A204.1 (cell line): ENCODE results near the gene NKTR.

Source experiments
- FAIRE-seq: peaks from 2 replicates; lab custom pipeline; 2012; peaks lifted over from hg19 to GRCh38; lab: Jason Lieb, UNC

NKTR gene

DNA sequence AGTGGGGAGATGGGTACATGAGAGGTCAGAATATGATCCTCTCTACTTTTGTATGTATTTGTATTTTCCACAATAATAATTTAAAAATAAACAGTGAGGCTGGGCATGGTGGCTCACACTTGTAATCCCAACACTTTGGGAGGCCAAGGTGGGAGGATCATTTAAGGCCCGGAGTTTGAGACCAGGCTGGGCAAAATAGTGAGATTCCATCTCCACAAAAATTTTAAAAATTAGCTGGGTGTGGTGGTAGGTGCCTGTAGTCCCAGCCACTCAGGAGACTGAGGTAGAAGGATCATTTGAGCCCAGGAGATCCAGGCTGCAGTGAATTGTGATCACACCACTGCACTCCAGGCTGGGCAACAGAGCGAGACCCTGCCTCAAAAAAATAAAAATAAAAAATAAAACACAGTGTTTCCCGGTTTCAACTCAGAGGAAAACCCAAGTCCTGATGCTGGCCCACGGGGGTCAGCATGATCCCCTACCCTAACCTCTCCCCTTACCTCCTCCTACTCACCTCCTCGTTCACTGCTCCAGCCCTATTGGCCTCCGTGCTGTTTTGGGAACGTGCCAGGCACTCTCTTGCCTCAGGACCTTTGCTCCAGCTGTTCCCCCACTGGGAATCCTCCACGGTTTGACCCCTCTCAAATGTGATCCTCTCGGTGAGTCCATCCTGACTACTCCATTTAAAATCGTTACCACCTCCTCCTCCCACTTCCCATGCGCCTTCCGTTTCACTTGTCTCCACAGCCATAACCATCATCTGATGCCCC is 82.0 kb downstream of the NKTR start:
- no peak for FAIRE-seq

DNA sequence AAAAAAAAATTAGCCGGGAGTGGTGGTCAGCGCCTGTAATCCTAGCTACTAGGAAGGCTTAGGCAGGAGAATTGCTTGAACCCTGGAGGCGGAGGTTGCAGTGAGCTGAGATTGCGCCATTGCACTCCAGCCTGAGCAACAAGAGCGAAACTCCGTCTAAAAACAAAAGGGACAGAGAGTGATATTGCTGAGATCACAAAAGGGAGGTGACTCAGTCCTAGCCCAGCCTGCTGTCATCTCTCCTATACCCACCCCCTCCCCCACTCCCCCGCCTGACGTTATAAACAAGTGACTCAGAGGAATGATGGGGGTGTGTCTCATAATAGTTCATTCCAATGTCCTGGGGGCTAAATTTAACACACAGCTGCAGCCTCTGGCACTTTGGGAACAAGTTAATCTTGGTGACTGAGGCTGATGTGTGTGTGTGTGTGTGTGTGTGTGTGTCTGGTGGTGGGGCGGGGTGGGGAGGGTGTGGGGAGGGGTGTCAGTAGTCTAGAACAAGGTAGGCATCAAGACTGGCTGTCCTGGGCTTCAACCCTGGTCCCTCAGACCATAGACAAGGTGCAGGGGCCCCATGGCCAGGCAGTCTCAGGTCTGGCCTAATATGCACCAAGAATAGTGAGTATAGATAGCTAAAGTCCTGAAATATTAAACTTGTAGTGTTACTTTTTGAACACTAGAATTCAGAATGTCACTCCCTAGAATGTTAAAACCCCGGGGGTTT is 83.6 kb downstream of the NKTR start:
- no peak for FAIRE-seq

DNA sequence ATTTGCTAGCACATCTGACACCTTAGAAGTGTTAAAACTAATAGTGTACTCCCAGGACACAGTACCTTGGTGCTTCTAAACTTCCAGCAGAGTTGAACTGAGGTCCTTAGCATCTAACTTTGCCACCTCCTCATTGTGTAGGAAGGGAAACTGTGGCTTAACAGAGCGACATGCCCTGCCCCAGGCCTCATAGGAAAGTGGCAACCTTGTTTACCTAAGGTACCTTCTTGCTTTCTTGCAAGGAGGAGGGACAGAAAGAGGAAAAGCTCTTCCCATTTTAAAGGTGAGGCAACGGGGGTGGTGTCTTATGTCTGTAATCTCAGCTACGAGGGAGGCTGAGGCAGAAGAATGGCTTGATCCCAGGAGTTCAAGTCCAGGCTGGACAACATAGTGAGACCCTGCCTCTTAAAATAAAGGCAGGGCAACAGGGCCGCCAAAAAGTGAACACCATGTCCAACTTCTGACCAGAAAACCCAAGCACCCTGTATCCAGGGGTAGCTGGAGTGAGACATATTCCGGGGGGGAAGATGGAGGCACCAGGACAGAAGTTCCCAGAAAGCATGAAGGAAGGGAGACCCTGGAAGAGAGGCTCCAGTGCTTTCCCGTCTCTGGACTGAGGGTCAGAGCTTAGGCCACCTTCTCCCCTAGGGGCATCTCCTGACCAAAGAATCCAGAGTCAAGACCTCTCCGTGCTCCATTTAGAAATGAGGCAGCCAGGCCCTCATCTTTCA is 84.3 kb downstream of the NKTR start:
- no peak for FAIRE-seq

DNA sequence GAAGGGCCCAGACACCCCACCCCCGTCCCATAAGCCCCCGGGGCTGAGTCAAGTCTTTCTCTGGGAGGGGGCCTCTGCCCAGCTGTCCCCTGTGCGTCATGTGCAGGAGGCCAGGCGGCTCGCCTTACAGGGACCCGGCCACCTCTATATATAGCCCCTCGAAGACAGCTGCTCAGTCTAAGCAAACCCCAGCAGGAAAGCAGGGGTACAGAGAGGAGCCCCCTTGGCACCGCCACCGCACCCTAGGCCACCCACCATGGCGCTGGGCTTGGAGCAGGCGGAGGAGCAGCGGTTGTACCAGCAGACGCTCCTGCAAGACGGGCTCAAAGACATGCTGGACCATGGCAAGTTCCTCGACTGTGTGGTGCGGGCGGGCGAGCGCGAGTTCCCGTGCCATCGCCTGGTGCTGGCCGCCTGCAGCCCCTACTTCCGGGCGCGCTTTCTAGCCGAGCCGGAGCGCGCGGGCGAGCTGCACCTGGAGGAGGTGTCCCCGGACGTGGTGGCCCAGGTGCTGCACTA is 84.9 kb downstream of the NKTR start, which contains the start of gene KLHL40:
TSS of gene KLHL40 (plus strand) at position 175 of the 519 bp plus-strand sequence. CDS start at position 257, 82 bp downstream.
- no peak for FAIRE-seq

DNA sequence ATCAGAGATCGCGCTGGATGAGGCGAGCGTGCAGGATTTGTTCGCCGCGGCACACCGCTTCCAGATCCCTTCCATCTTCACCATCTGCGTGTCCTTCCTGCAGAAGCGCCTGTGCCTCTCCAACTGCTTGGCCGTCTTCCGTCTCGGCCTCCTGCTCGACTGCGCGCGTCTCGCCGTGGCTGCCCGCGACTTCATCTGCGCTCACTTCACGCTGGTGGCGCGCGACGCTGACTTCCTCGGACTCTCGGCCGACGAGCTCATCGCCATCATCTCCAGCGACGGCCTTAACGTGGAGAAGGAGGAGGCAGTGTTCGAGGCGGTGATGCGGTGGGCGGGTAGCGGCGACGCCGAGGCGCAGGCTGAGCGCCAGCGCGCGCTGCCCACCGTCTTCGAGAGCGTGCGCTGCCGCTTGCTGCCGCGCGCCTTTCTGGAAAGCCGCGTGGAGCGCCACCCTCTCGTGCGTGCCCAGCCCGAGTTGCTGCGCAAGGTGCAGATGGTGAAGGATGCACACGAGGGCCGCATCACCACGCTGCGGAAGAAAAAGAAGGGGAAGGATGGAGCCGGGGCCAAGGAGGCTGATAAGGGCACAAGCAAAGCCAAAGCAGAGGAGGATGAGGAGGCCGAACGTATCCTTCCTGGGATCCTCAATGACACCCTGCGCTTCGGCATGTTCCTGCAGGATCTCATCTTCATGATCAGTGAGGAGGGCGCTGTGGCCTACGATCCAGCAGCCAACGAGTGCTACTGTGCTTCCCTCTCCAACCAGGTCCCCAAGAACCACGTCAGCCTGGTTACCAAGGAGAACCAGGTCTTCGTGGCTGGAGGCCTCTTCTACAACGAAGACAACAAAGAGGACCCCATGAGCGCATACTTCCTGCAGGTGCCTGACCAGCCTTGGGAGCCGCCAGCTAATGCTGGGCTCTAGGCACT is 85.7 kb downstream of the NKTR start:
- no peak for FAIRE-seq

DNA sequence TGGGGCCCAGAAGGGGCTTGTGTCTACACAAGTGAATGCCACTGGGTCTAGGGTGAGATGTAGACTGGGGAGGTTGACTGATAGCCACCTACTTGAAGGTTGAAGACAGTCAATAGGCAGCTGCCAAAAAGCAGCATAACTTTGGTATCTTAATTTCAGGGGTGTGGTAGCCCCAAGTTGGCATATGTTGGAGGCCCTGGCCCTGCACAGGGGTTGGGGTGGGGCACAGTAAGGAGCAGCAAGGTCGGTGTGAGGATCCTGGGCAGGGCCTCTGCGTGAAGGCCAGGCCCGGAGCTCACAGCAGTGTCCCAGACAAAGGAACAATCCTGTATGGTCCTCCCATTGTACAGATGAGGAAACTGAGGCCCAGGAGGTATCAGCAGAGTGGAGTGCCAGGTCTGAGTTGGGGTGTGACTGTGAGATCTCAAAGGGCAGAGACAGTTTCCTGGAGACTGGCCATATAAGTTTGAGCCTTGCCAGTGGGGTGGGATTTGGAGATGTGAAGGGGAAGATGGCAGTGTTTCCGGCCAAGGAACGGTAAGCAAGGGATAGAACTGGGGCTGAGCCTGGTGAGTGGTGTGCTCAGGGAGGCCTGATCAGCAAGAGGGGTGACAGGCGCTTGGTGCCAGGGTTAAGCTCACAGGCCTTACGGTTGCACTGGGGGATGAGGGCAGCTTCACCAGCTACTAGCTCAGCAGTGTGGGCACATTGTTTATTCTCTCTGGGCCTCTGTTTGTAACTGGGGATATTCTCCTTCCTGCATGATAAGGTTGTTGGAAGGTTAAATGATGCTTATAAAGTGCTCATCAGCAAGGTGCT is 86.6 kb downstream of the NKTR start:
- FAIRE-seq, result no peak

DNA sequence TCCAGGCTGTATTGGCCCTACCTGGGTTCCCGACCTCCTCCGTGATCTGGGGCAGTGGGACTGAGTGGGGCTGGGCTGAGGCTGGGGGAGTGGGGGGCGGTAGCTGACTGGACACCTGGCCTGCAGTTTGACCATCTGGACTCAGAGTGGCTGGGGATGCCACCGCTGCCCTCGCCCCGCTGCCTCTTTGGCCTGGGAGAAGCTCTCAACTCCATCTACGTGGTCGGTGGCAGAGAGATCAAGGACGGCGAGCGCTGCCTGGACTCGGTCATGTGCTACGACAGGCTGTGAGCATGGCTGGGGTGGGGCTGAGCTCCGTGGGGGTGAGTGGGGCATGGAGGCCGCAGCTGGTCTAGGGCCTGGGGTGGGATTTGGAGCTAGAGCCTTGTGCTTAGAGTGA is 87.5 kb downstream of the NKTR start:
- no peak for FAIRE-seq

DNA sequence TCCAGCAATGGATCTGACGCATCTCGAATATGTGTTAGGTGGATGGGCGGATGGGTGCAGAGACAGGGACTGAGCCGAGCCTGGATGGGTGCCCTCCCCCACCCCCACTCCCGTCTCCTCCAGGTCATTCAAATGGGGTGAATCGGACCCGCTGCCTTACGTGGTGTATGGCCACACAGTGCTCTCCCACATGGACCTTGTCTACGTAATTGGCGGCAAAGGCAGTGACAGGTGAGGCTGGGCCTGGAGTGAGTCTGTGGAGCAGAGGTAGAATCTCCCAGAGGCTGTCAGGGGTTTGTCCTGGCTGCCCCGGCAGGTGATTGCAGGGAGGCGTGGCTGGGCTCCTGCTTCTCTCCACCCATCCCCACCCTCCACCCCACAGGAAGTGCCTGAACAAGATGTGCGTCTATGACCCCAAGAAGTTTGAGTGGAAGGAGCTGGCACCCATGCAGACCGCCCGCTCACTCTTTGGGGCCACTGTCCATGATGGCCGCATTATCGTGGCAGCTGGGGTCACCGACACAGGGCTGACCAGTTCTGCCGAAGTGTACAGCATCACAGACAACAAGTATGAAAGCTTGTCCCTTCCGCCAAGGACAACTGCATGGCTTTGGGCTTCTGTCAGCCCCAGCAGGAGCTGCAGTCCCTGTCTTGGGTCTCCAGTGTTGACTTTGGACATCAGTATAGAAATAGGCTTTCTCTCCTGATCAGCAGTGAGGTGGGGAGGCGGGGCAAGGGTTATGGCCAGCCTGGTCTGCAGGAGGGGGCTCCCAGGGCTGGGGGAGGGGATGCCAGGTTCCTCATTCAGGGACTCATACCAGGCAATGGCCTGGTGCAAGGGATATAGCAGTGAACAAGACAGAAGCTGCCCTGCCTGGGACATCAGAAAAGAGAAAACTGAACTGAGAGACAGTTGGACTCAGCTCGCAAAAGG is 88.3 kb downstream of the NKTR start:
- FAIRE-seq, result no peak

DNA sequence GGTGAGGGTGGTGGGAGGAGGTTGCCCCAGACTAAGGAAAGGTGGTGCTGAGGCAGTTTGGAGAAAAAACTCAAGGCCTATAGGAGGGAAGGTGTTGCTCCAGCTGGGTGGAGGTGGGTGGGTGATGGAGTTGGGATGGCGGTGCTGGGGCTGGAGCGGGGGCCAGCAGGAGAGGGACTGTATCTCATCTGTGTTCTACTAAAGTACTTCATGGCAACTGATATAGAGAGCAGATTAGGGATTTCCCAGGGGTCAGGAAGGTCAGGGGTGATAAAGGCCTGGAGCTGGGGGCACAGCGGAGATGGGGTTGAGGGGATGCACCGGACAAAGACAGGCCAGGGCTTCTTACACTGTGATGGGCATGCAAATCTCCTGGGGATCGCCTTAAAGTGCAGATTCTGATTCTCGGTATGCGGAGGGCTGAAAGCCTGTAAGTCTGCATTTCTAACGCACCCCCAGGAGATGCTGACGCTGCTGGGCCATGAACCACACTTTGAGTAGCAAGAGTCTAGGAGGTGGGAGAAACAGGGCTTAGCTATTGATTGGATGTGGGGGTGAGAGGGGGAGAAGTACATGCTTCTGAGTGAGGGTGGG is 89.0 kb downstream of the NKTR start:
- no peak for FAIRE-seq

DNA sequence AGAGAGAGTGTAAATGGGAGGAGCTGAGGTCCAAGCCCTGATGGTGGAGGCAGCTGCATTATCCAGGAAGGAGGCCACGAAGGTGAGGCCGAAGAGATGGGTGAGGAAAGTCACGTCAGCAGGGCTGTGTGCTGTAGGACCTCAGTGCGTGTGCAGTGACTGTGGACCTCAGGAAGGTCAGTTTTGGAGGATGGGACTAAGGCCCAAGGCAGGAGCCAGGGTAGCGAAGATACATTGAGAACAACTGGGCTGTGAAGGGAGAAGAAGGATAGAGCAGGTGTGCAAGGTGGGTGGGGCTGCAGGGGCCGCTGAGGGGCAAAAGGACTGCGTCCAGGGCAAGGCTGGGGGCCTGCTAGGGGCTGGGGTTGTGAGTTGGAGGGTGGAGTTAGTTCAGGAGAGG is 89.7 kb downstream of the NKTR start:
- no peak for FAIRE-seq

DNA sequence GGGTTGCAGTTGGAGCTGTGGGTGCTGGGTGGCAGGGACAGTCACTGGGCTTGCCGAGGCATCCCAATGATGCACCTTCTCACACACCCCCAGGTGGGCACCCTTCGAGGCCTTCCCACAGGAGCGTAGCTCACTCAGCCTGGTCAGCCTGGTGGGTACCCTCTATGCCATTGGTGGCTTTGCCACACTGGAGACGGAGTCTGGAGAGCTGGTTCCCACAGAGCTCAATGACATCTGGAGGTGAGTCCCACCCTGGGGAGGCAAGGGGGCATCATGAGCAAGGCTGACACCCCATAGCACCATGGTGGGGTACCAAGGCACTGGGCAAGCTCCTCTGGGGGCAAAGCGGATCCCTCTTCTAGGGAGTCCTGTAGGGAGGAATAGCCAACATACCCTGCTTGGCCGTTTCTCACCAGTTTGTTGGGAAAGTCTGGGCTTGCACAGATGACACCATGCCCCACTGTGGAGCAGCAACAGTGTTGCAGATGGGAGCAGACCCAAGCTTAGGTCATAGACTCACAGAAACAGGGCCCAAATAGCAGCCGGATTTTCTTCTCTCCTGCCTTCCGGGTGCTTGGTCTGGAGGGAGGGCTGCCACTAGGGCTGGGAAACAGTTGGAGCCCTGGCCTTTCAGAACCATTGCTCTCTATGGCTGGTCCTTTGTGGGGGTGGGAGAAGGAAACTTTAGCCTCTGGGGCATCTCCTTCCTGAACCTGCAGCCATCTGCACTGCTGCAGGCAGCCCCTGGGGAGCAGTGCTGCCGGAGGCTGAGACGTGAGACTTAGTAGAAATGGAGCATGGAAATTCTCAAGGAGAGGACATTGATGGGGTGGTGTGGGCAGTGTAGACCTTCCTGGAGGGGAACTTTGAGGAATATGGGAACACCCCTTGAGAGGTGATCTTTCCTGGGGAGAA is 90.5 kb downstream of the NKTR start:
- FAIRE-seq, result no peak

DNA sequence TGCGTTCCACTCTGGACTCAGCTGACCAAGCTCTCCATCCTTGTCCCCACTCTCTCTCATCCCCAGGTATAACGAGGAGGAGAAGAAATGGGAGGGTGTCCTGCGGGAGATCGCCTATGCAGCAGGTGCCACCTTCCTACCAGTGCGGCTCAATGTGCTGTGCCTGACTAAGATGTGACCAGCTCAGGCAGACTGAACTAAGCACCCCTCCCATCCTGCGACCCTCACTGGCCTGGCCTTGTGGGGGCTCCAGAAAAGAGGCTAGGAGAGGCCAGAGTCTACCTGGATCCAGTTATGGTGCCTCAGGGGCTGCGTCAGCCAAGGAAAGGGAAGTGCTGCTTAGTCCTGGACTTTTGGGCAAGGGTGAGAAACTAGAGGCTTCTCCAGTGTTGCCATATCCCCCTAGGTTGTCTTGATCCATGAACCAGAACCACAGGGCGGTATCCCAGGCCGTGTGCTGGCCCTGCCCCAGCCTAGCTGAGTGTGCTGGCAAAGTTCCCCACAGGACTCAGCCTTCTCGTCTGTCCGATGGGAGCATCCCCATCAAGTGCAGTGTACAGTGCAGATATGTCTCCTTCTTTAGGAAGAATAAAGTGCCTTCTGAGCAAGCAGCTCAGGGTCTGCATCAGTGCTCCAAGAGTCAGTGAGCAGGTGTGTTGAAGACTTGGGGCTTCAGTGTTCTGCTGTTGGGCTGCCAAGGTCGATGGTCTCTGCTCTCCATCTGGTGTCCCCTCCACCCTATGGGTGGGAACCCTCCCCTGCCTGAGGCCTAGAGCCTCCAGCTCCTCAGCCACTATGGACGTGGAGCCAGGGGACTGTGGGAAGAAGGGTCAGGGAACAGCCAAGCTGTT is 91.6 kb downstream of the NKTR start:
- FAIRE-seq, result no peak

DNA sequence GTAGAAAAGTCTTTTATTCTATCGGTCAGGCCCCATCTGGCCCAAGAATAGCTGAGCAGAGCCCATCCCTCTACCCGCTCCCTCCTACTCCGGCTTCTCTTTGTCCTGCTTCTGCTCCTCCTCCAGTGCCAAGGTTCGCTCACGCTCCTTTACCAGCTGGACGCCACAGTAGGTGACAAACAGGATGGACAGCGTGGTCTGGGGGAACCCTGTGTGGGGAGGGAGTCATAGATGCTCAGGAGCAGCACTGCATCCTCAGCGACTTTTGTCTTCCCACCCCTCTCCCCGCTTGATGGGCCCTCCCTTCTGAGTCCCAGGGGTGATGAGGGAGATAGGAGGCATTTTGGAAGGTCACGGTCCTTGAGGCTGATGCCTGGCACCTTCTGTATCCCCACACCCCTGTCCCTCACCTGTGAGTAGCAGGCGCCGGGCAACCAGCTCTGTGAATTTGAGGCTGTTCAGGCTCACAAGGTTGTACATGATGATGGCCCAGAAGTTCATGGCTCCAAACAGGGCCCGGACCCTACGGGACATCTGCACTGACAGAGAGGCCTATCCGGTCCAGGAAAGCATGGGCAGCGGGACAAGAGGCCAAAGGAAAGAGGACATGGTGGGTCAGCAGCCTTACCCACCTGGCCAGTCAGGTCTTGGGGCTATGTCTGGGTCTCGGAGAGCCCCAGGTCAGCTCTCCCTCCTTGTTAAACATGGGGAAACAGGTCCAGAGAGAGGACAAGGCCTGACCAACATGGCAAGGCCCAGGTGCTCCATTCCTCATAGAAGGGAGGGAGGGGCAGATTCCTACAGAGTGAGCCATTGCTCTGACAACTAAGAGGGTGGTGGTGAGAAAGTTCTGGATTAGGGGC is 92.4 kb downstream of the NKTR start:
- no peak for FAIRE-seq

DNA sequence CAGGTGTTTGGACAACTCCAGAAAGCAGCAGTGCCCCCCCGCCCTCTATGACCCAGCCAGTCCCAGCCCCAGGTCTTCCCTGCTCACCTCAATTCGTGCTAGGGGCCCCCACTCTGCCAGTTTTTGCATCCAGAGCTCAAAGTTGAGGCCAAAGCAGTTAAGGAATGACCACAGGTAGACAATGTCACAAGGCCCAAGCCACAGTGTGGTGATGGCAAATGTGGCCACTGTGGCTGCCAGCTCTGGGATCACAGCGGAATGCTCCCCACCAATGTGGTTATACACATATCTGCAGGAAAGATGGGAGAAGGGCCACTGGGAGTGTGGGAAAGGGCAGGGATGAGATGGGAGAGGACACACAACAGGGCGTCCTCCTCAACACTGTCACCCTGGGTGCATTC is 93.0 kb downstream of the NKTR start:
- no peak for FAIRE-seq

DNA sequence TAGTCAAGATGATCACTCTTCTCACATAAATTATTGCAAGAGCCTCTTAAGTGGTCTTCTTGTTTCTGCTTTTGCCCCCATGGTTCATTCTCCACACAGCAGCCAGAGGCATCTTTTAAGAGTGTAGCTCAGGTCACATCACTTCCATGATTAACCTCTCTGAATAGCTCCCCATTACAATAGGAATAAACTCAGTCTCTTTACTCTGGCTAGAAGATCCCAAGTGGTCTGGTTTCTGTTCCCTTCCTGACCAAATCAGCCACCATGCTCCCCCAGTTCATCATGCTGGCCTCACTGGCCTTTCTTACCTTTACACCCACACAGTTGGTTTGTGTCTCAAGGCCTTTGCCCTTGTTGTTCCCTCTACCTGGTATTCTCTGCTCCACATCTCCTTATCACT is 93.9 kb downstream of the NKTR start:
- no peak for FAIRE-seq
